GM10847 (cell line): ENCODE data around the gene NUPR1.

Experiments used
- POLR2A ChIP-seq: IDR thresholded peaks from 2 replicates; pipeline ENCODE4 v1.6.1; 2011; ENCODE audit not compliant: insufficient read length; ENCODE audit errors: extremely low read depth

Gene NUPR1

GRCh38 chr16:28537964-28538732, 626 bp downstream of the NUPR1 start:
- TF ChIP-seq POLR2A = no peak

DNA sequence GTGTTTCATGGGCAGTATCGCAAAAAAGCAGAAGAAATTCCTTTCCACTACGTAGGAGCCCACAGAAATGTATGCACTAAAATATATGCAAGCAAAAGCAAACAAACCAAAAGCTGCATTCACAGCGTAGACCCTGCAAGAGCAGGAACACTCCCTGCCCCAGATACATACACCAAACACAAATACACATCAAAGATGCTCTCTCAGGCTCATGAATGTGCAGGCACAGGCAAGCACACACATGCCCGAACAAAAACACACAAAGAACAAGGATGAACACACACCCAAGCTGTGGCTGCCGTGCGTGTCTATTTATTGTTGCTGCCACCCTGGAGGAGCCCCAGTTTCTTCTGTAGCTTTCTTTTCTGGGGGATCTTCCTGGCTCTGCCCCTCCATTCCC, 1.7 kb downstream of the NUPR1 start:
- TF ChIP-seq POLR2A = no peak

- no peak for TF ChIP-seq POLR2A
These were observed 4.0 kb downstream of the NUPR1 start for GRCh38 chr16:28534542-28535373.

- TF ChIP-seq POLR2A = no peak
These were observed 5.7 kb downstream of the NUPR1 start for GRCh38 chr16:28532940-28533647.

GRCh38 chr16:28531777-28532744, 6.7 kb downstream of the NUPR1 start:
- no peak for TF ChIP-seq POLR2A

DNA sequence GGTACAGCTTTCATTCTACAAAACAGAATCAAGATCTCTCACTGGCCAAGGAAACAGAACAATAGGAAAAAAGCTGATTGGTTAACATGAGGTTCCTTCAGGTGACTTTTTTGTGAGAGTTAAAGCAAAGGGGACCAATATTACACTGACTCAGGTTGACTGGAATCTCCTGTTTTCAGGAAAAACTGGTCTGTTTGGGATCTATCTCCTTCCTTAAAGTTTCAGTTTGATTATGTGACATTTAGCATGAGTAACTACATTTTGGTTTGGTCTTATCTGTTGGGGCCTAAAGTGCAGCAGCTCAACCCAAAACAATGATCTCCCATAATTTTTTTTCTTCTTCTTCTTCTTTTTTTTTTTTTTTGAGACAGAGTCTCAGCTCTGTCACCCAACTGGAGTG, 9.7 kb downstream of the NUPR1 start:
- TF ChIP-seq POLR2A = no peak

- no peak for TF ChIP-seq POLR2A
These were observed 10.3 kb downstream of the NUPR1 start for GRCh38 chr16:28528463-28528867.

DNA sequence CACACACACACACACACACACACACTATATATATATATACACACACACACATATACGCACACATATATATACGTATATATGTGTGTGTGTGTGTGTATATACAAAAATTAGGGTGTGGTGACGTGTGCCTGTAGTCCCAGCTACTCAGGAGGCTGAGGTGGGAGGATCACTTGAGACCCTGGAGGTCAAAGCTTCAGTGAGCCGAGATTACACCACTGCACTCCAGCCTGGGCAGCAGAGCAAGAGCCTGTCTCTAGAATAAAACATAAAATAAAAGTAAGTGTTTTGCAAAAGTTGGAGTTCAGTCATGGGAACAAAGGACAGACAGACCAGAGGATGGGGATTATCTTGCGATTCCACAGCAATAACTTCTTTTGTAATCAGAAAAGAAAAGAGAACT, 10.8 kb downstream of the NUPR1 start:
- no peak for TF ChIP-seq POLR2A

DNA sequence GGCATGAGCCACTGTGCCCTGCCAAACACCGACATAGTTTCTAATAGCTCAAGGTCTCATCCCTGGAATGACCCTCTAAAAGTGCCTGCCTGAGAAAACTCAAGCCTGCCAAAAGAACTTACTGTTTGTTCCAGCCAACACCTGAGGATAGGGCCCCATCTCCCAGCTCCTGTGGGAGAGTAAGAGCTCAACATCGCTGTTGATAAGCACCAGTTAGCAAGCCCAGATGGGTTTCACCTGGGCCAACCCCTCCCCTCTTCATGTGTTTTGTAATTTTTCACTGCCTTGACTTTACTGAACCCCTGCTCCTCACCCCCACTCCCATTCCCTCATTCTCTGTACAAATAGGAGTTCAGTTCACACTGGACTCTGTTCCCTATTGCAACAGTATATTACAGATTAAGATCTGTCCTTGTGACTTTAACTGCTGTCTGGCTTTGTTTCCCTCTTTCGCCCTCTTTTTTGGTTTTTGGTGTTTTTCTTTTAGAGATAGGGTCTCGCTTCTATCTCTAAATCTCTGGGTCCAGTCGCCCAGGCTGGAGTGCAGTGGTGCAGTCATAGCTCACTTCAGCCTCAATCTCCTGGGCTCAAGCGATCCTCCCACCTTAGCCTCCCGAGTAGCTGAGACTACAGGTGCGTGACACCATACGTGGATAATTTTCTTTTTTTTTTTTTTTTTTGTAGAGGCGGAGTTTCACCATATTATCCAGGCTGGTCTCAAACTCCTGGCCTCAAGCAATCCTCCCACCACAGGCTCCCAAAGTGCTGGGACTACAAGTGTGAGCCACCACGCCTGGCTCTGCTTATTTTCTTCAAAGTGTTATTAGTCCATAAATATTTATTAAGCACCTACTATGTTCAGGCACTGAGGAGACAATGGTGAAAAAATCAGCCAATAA, 12.3 kb downstream of the NUPR1 start:
- no peak for TF ChIP-seq POLR2A

GRCh38 chr16:28524681-28525171, 14.0 kb downstream of the NUPR1 start:
- TF ChIP-seq POLR2A = no peak

GRCh38 chr16:28522792-28523191, 16.0 kb downstream of the NUPR1 start:
- no peak for TF ChIP-seq POLR2A

- no peak for TF ChIP-seq POLR2A
These were observed 17.3 kb downstream of the NUPR1 start for GRCh38 chr16:28521436-28521835.

DNA sequence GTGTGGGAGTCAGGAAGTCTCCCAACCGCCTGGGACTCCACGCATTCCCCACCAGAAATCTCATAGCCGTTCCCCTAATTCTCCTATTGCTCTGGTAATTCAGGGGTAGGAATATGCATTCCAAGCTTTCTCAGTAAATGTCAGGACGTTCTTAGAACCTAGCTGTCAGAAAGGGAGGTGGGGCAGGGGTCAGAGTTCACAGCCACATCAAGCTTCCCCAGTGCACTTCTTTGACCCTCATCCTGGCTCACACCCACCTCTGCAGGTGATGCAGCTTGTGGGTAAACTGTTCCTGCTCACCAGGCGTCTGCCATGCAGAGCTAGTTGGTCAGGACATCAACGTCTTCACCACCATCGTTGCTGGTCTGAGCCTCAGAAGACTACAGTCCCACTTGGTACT, 18.1 kb downstream of the NUPR1 start:
- no peak for TF ChIP-seq POLR2A
